Measurements from ENCODE around the gene PUS3. TPM values are rescaled to one million over a fixed set of nuclear protein-coding genes. Genes with fewer than 3 reads are reported as not detected.
A peak's percentile ranks its signal among the peaks of the same experiment; 100 is the strongest.

The PUS3 gene
- polyA plus RNA-seq, 5 donors: 13.9 to 21.2 (median 17.7) TPM

DNA sequence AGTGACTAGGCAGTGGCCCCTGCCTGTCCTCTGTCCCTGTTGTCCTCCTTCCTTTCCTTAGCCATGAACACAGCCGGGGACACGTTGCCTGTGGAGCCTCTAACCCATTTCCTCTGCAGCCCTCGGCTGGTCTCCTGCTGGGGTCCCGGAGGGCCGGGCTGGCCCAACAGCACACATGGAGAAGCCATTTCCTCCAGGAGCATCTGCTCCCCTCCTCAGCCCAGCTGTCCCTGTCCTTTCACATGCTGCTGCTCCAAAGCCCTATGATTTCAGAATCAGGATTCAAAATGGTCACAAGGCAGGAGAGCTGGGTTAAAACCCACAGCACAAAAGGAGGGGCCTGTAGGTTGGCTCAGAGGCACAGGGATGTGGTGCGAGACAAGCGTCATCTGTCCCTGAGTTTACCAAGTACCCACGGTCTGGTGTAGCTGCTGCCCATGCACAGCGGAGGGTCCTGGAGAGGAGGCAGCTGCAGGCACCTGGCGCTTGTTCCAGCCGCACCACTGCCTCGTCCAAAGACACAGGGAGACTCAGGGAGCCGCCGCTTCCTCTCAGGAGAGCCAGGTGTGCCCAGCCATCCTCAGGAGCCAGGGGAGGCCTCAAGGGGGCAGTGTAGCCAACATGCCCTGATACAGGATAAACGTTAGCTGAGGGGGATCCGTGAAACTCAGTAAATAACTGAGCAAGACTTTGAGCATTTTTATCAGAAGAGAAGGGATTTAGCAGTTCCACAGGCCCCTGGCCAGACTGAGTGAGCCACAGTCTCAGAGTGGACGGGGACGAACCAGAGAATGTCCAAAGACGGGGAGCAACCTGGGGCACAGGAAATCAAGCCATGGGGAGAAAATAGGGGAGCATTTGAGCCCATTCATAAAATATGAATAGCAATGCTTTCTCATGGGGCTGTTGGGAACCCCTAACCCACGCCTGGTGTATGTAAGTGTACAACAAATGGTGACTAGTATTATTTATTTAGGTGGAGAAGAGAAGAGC lies 38.9 kb upstream of the PUS3 start:
- DNase-seq: no peak

DNA sequence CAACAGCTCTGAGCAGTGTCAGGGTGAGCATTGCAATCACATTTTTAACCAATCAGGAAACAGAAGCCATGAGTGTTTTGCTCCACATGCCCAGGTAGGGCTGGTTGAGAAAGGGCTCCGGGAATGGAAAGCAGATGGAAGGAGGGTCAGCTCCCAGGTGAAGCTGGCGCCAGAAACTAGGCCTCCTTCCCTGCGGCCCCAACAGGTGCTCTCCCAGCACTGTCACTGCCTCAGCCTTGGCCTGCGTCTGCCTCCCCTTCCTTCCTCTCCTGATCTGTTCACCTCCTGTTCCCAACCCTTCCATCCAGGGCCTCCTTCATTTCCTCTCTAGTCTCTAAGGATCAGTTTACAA lies 38.2 kb upstream of the PUS3 start:
- DNase-seq: no peak

DNA sequence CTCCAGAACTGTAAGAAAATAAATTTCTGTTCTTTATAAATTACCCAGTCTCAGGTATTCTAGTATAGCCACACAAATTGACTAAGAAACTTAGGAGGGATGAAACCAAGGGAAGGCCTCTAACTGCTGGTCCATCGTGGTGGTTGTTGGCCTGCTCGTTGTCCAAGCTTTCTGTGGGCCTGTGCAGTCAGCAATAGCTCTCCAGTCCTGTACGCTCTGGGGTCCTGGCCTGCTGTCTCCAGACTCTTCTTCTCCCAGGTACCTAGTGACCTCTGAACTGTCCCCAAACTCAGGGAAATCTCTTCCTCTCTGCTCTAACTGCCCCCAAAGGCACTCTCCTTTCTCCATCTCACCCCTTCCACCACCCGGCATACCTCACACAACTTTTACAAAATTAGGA lies 37.1 kb upstream of the PUS3 start:
- no peak for DNase-seq

DNA sequence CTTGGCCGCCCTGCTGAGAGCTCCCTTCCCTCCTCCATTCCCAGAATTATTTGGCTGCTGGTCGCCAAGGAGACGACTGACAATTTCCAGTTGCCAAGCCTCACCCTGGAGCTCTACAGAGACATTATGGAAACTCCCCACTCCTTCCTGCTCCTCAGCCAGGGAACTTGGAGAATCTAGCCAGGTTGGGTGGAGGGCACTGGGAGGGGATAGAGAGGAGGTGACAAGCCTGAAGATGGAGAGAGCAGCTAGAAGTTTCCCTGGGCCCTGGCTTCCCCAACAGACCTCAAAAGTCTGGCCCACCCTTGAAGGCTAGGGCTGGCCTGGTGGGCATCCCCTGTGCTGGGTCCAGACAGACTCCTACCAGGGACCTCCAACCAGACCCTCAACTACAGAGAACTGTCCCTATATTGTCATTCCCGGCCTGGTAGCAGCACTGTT lies 36.1 kb upstream of the PUS3 start:
- DNase-seq: no peak

DNA sequence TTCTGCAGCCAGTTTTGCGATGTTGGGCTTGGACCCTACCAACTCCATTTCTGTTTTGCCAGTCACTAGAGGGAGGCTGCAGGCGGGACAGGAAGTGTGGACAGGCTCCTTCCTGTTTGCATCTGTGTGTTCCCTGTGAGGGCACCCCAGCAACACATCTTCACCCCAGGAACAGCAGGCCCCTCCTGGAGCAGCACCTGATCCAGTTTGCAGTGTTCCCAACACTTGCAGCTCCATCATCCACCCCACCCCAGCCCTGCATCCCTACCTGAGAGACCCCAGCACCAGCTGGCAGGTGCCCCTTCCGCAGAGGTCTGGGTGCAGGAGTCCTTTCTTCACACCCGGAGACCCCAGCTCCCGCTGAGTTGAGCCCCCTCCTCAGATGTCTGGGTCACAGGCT lies 35.4 kb upstream of the PUS3 start:
- no peak for DNase-seq

DNA sequence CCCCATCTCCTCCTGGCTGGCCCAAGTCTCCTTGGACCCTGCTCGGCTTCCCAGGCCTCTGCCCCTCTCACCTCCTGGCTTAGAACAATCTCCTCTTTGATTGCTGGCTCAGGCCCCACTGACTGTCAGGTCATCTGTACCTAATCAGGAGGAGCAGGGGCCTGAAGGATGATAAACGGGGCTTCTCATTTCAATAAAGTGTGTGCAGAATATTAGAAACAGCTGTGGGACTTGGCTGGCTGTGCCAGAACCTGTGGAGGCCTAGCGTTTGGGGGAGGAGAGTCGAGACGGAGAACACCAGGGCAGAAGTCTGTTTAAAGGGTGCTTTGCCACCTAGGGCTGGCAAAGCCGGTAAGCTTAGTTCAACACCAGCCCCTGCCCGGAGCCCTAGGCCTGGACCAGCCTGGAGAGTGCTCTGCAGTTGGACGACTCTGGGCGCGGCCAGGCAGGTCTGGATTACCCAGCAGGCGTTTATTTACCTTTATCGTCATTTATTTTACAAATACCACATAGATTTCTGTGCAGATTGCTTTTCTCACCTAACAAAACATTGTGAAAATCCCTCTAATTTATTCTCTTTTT lies 32.7 kb upstream of the PUS3 start:
- DNase-seq: no peak

DNA sequence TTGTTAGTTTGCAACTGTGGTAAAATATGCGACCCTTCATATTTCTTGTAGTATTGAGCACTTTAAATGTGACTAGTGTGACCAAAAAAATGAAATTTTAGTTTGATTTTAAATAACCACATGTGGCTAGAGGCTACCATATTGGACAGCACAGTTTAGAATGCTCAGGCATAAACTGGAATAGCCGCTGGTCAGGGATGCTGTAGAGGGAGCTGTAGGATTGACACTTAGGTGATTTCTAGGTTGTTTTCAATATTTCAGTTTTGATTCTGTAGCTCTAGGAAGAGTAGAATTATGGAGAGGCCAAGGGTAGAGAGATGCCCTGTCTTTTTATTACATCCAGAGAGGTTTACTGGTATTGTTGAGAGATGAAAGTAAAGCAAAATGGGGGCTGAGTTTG lies 32.0 kb upstream of the PUS3 start:
- no peak for DNase-seq

DNA sequence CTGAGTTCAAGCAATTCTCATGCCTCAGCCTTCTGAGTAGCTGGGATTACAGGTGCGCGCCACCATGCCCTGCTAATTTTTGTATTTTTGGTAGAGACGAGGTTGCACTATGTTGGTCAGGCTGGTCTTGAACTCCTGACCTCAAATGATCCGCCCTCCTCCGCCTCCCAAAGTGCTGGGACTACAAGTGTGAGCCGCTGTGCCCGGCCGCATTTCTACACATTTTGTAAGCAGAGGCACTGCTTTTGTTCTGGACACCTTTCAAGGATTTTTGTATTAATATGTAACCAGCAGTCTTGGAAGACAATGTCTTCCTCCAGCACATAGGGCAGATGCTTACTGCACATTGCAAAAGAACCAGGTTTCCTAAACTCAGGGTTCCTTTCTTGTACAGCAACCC lies 31.5 kb upstream of the PUS3 start:
- DNase-seq: no peak

DNA sequence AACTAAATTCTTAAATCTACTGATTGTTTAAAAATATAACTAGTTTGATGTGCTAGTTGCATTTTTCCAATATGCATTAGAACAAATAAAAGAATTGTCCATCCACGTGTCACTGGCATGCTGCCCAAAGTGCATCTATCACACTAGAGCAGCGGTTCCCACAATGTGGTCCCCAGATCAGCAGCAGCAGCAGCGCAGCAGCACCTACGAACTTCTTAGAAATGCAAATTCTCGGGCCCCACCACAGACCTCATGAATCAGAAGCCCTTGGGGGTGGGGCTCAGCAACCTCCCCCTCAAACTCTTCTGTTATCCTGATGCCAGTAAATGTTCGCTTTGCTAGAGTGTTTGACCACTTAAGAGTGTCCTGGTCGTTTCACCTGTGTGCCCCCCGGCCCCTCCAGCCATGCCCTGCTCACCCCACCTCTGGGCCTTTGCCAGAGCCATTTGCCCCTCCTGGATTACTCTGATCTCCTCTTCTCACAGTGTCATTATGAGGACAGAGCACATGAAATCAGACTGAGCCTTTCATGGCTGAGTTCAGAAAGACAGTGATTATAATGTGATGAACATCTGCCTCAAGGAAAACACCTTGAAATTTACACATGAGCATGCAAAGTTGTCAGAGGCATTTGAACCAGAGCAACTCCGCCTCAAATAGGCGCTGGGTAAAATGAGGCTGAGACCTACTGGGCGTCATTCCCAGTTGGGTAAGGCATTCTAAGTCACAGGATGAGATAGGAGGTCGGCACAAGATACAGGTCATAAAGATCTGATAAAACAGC lies 30.2 kb upstream of the PUS3 start:
- no peak for DNase-seq

DNA sequence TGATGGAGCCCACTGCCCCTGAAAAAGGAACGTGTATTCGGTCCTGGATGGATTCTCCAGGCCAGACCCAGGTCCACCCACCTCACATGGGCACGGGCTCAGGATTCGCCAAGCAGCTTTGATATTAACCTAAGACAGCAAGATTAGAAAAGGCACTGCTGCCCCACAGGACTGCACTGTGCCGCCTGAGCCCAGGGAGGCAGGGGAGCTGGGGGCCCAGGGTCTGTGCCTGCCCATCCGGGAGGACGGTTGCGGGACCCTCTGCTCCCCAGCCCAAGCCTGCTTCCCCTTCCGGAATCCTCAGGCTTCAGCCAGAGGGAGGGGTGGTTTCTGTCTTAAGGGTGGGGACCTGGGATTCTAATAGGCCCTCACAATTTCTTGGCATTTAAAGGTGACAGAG lies 29.3 kb upstream of the PUS3 start:
- no peak for DNase-seq

DNA sequence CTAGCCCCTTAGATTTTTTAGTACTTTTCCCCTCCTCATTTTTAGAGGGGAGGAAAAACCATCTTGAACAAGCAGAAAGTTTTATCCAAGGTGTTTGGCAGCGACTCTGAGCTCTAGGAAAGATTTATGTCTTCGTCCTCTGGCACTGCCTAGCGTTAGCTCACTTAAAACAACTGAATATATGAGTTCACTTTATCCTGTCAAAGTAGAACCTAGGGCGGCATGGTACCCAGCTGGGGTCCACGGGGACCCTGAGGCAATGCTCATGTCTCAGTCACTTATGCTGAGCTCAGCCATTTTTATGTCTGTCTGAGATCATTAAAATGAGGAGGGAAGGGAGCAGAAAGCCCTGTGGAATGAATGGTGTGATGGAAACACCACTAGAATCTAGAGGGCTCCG lies 28.7 kb upstream of the PUS3 start:
- DNase-seq: no peak

DNA sequence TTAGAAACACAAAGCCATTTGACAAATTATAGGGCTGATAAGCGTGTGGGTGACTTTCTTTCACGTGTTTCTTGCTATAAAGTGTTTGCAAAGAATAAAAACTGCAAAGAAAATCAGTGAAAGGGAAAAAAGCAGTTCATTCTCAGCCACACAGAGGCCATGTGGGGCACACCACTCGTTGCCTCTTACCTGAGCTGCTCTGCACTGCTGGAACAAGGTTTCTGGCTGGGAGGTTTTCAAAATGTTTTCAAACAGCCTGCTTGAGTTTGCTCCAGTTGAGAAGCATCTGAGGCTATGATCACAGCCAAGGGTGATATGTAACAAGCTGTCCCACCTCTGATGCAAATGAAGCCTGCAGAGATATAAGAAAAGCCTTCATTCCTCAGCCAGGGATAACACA lies 28.1 kb upstream of the PUS3 start:
- DNase-seq: no peak

DNA sequence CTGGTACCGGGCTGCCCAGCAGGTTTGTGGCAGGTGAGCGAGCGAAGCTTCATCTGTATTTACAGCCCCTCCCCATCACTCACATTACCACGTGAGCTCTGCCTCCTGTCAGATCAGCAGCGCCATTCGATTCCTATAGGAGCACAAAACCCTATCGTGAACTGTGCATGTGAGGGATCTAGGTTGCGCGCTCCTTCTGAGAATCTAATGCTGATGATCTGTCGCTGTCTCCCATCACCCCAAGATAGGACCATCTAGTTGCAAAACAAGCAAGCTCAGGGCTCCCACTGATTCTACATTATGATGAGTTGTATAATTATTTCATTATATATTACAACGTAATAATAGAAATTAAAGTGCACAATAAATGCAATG lies 27.1 kb upstream of the PUS3 start:
- no peak for DNase-seq

DNA sequence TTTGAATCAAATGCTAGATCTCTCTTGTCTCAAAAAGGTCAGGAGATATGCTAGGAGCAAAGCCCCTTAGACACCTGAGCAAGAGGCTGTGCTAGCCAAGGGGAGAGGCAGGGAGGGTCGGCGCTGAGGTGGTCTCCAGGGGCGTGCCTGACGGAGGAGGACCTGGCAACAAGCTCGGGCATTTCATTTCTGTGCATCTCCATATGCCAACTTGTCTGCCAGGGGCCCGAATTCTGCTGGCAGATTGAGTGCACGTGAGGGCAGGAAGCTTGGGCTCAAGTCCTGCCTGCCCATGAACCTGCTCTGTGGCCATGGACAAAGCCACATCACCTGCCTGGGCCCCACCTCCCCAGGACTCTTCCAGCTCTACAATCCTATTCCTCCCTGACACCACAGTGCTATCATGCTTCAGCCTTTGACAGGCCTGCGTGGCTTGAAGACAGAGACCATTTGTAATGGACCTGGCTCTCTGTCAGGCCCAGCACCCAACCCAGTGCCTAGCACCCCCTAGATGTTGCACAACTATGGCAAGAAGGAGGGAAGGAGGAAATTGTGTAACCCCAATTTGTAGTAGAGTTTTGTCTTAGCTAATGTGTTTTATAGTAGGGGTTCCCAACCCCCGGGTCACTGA lies 26.6 kb upstream of the PUS3 start:
- DNase-seq: no peak

DNA sequence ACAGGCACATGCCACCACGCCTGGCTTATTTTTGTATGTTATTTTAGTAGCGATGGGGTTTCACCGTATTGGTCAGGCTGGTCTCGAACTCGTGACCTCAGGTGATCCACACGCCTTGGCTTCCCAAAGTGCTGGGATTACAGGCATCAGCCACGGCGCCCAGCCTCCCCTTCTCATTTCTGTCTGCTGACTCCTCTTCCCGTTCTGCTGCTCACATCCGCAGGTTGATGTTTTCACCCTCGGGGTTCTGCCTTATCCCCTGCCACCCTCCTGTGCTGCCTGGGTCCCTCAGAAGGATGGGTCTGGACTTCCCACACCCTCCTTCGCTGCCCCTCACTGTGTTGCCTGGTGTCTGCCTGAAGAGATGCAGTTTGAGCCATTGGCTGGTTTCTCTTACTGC lies 23.7 kb upstream of the PUS3 start:
- no peak for DNase-seq

DNA sequence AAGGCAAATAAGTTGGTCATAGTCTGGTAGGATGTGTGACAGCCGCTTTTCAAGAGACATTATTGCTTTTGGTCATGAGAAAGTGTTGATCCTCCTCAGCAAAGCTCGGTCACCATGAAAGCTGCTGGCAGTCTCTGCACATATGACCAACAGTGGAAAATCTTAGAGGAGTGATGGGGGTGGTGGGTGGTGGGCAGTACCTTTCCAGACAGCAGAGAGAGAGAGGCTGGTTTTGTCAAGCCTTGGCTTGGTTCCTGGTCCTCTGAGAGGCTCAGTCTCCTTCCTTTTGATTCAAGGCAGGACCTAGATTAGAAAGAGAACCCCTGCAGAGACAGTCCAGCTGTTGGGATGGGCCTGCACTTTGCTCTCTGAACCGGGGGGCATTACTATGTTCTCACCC lies 22.8 kb upstream of the PUS3 start:
- DNase-seq: no peak

DNA sequence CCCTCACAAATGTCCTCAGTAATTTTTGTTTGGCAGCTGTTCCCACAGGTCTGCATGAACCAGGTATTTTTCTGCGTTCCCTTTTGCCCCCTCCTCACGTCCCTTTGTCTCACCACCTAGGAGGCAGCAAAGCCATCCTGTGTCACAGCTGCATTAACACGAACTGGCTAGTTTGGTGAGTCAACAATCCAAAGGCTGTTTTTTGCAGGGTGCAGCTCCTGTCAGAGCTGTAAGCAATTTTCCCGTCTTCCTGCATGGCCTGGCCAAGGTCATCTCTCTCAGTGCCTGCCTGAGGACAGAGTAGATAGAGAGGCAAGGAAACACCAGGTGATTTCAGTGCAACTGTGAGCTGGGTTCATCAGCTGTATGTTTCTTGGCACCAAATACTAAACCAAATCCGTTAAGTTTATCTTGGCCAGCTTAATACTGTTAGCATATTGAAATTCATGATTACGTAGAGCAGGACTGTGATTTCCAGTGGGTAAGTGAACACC lies 22.3 kb upstream of the PUS3 start:
- DNase-seq: no peak

DNA sequence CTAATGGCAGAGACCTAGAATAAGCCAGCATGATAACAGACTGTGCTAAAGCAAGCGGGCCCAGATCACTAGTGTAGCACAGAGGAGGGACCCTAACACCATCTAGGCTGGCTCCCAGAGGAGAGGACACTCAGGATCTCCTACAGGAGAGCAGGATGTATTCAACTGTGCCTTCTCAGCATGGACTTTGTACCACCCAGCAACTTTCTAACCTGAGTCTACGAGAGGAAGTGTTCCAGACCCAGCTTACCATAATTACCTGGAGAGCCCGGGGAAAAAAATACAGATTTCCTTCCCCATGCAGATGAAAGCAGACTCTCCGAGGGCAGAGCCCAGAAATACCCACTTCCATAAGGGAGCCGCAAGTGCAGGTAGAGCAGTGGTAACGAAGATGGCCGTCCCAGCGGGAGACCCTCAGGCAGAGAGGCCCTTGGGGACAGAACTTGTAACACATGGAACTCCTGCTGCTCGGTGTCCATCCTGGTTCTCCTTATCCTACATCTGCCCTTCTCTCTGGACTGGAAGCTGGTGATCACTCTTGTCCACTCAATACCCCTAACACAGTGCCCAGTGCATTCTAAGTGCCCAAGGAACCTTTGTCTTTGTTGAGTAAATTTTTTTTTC lies 21.5 kb upstream of the PUS3 start:
- no peak for DNase-seq

DNA sequence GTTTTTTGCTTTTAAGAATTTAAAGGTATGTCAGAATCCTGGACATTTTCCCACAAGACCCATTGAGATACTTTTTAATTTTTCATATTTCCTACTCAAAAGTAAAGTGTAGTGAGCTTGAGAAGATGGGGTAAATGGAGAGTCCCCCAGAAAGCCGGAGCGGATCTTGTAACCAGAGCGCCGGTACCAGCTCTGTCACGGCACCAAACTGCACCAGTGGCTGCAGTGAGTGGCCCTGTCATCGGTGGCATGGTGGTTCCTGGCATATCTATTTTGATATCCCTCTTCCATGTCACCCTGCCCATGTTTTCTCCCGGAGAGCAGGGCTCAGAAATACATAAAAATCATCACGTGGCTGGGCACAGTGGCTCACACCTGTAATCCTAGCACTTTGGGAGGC lies 20.6 kb upstream of the PUS3 start:
- DNase-seq: no peak

DNA sequence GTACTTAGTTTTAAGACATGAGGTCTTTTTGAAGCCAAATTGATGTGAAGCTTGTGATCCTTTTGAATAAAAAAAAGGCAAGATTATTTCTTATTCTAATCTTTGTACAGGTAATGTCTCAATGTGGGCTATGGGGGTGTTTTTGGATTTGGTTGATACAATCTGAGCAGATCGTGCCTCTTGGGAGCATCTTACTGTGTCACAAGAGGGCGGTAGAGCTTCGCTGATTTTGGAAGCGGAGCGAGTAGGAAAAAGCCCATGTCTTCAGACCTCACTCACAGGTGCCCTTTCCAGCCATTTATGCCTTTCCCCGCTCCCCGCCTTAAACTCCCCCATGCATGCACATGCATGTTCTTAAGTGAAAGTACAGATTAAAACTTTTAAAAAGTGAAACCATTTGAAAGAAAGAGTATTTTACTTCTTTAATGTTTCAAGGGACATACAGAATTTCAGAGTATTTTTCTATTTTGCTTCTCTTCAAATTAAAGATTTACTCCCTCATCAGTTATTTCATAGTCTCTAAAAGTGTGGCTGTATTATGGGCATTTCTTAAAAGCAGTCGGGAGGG lies 20.1 kb upstream of the PUS3 start:
- DNase-seq: peak; percentile 49 to 57

DNA sequence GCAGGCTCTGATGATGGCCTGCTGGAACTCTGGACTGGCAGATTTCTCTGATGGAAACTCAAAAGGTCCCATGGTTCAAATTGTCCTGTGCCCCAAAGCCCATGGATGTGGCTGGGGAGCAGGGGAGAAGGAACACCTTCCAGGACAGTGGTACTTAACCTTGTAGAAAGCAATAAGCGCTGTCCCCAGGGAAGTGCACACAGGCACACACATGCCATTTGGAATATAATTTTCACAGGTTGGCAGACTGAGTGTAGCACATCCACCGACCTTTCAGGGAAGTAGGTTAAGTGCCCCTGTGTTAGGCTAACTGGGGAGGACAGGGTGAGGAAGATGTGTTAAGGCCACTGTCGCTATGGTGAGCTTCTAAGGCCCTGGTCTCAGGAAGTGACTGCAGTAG lies 19.1 kb upstream of the PUS3 start:
- no peak for DNase-seq

All from right lung (tissue), 5 donors.